ENCODE data around the gene DGCR6L.
A peak's percentile ranks its signal among the peaks of the same experiment; 100 is the strongest.
"Not testable (repeated sequence)": the region's sequence is repeated elsewhere in the genome, so short reads cannot be mapped to it uniquely, and the experiment has no call there.

The DGCR6L gene

DNA sequence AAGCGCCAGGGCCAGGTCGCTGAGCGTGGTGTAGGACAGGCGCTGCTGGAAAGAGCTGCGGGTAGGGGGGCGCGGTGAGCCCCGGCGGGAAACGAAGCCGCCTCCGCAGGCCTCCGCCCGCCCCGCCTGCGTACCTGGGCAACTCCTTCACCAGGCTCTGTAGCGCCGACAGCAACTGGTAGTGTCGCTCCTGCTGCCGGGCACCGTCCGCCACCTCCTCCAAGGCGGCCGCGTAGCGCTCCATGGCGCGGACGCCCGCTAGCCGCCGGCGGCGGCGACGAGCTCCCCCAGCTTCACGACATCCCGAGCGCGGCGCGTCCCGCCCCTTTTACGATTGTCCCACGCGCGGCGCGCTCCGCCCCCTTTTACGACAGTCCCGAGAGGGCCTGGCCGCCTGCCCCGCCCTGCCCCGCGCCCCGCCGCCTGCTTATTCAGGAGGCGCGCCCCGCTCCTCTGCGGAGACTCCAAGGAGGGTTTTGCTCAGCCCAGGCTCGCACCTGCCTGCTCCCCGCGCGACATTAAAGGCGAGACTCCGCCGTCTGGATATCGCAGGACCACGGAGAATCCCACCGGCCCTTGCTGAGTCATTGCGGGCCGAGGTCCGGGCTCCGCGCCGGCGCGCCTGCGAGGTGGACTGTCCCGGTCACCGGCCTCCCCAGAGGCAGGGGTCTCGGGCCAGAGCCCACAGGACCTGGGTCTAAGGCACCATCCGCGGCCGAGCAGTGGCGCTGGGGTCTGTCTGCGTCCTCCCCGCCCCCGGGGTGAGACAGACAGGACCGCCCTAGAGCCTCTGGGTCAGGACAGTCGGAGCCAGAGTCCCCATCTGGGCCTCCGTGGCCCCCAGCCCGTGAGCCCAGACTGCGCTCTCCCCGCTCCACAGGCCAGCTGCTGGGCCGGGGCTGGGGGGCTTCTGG lies at the start of gene DGCR6L:
Gene DGCR6L, minus strand, starts transcription at position 316 of the 914 bp plus-strand sequence. Its CDS starts 72 bp downstream, at position 244.
- DNase-seq: peak; percentile 90 to 94 (median 93)

GRCh38 chr22:20368875-20369274 lies 49.0 kb upstream of the DGCR6L start:
- not testable (repeated sequence) for DNase-seq

DNA sequence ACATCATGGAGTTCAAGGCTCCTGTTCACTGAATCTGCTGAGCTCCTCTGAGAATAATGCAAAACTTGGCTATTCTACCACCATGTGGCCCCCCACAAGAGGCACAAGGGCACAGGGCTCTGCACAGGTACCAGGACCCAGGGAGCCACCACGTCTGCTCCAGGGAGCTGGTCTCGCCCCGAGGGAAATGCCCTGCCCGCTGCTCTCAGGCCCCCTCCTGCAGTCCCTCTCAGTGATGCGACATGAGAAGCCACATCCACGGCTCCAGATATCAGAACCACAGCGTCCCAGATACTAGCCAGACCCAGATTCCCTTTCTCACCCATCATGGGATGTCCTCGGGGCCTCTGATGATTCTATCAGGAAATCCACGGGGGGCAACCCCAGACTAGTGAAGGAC lies 47.0 kb upstream of the DGCR6L start:
- not testable (repeated sequence) for DNase-seq

- not testable (repeated sequence) for DNase-seq
Measured at GRCh38 chr22:20364335-20365260, 44.7 kb upstream of the DGCR6L start.

DNA sequence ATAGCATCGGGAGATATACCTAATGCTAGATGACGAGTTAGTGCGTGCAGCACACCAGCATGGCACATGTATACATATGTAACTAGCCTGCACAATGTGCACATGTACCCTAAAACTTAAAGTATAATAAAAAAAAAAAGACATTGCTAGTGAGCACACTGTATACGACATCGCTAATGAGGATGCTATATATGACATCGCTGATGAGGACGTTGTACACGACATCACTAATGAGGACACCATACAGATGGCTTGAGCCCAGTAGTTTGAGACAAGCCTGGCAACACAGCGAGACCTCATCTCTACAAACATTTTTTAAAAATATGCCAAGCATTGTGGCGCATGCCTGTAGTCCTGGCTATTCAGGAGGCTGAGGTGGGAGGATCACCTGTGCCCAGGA lies 42.5 kb upstream of the DGCR6L start:
- not testable (repeated sequence) for DNase-seq

DNA sequence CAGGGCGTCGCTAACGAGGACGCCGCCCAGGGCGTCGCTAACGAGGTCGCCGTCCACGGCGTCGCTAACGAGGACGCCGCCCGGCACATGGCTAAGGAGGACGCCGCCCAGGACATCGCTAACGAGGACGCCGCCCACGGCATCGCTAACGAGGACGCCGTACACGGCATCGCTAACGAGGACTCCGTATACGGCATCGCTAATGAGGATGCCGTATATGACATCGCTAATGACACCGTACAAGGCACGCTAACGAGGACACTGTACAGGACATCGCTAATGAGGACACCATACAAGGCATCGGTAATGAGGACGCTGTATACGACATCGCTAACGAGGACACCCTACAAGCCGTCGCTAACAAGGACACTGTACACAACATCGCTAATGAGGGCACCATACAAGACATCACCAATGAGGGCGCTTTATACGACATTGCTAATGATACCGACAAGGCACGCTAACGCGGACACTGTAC lies 41.9 kb upstream of the DGCR6L start:
- not testable (repeated sequence) for DNase-seq

- not testable (repeated sequence) for DNase-seq
Measured at GRCh38 chr22:20360866-20361751, 41.2 kb upstream of the DGCR6L start.

- not testable (repeated sequence) for DNase-seq
Measured at GRCh38 chr22:20360261-20360660, 40.4 kb upstream of the DGCR6L start.

- not testable (repeated sequence) for DNase-seq
Measured at GRCh38 chr22:20358503-20359239, 38.8 kb upstream of the DGCR6L start.

- not testable (repeated sequence) for DNase-seq
Measured at GRCh38 chr22:20357967-20358366, 38.1 kb upstream of the DGCR6L start.

DNA sequence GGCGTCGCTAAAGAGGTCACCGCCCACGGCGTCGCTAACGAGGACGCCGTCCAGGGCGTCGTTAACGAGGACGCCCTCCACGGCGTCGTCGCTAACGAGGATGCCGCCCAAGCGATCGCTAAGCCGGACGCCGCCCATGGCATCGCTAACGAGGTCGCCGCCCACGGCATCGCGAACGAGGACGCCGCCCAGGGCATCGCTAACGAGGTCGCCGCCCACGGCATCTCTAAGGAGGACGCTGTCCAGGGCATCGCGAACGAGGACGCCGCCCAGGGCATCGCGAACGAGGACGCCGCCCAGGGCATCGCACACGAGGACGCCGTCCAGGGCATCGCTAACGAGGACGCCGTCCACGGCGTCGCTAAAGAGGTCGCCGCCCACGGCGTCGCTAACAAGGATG lies 37.0 kb upstream of the DGCR6L start:
- not testable (repeated sequence) for DNase-seq

- DNase-seq: not testable (repeated sequence)
Measured at GRCh38 chr22:20355939-20356636, 36.2 kb upstream of the DGCR6L start.

DNA sequence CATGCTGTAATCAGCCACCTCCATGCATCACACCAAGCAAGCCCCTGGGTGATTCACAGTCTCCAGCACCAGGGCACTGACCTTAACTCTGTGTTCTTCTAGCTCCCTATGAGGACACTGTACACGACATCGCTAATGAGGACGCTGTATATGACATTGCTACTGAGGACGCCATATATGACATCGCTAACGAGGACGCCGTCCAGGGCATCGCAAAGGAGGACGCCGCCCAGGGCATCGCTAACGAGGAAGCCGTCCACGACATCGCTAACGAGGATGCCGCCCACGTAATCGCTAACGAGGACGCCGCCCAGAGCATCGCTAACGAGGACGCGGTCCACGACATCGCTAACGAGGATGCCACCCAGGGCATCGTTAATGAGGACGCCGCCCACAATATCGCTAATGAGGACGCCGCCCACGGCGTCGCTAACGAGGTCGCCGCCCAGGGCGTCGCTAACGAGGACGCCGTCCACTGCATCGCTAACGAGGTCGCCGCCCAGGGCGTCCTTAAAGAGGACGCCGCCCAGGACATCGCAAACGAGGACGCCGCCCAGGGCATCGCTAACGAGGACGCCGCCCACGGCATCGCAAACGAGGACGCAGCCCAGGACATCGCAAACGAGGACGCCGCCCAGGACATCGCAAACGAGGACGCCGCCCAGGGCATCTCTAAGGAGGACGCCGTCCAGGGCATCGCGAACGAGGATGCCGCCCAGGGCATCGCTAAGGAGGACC lies 34.5 kb upstream of the DGCR6L start:
- DNase-seq: no peak

DNA sequence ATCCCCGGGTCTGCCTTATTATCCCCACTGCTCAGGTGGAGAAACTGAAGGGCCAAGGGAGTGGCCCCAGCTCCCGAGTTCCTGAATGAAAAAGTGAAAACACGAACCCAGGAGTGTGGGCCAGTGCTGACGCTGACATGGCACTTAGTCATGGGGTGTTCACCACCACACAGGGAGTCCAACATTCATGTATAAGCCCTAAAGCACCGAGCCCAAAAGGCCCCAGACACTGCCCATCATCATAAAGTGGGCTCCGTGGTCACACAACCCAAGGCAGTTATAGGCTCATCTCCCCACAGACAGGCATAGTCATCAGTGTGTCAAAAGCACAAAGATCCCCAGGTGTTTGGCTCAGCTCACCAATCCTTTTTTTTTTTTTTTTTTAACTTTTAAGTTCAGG lies 32.7 kb upstream of the DGCR6L start:
- DNase-seq: not testable (repeated sequence)

GRCh38 chr22:20346553-20346952 lies 26.7 kb upstream of the DGCR6L start:
- DNase-seq: peak in 1 of 6 experiments; percentile 17

GRCh38 chr22:20338291-20338690 lies 18.4 kb upstream of the DGCR6L start:
- DNase-seq: not testable (repeated sequence)

- DNase-seq: not testable (repeated sequence)
Measured at GRCh38 chr22:20337807-20338206, 17.9 kb upstream of the DGCR6L start.

GRCh38 chr22:20336561-20336960 lies 16.7 kb upstream of the DGCR6L start:
- not testable (repeated sequence) for DNase-seq

DNA sequence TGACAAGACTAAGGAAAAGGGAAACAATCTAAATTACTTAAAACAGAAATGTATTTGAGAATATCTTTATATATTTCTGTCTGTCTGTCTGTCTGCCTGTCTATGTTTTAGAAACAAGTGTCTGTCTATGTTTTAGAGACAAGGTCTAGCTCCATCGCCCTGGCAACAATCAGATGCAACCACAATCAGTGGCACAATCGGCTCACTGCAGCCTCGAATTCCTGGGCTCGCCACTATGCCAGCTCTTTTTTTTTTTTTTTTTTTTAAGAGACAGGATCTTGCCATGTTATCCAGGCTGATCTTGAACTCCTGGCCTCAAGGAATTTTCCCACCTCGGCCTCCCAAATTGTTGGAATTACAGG lies 8.7 kb upstream of the DGCR6L start:
- DNase-seq: peak in 4 of 6 experiments; percentile 18 to 27 (median 24)

DNA sequence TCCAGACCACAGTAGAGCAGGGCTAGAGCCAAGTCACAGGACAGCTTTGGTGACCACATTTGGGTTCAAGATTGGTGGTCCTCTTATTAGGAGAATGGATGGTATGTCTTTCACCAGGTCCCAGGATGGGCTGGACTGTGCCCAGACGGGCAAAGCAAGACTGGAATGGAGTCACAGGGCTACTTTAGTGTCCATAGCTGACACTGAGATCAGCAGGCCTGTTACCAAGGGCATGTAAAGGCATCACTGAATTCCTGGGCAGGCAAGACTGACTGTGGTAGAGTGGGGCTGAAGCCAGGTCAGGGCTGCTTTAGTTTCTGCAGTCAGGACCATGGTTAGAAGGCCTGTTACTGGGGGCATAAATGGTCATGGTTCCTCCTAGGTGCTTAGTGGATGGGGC lies 6.1 kb upstream of the DGCR6L start:
- not testable (repeated sequence) for DNase-seq

Measured in stimulated activated naive CD4-positive, alpha-beta T cell (primary cell).